Keratinocyte (primary cell): Measurements from ENCODE around the gene HP. TPM values are rescaled to one million over a fixed set of nuclear protein-coding genes. Genes with fewer than 3 reads are reported as not detected.

ENCODE experiments used
- DNase-seq: peaks from one replicate; pipeline ENCODE4 v3.0.0-alpha.2; 2011; ENCODE audit warnings: low read depth, missing footprints, low spot score
- FAIRE-seq: peaks from 2 replicates; lab custom pipeline; 2011; peaks lifted over from hg19 to GRCh38; lab: Jason Lieb, UNC
- H2AFZ ChIP-seq: 2 replicates; pipeline ENCODE4 v1.6.0; 2012; ENCODE audit warnings: low read length, control low read depth, inconsistent platforms; ENCODE audit not compliant: control insufficient read depth
- H3K27ac ChIP-seq: 2 replicates; pipeline ENCODE4 v1.5.1; 2011; ENCODE audit warnings: low read length; ENCODE audit not compliant: control insufficient read depth, insufficient read depth
- H3K27me3 ChIP-seq: 3 replicates; pipeline ENCODE4 v1.6.0; 2011; ENCODE audit warnings: low read length; ENCODE audit not compliant: control insufficient read depth, insufficient read depth; ENCODE audit errors: extremely low read depth
- H3K36me3 ChIP-seq, 2 experiments: 2 replicates in 1 of 2; 3 replicates in 1 of 2; pipeline ENCODE4 v1.5.1; 2011; ENCODE audit warnings: low read length in 2 of 2, mild to moderate bottlenecking in 1 of 2; ENCODE audit not compliant: control insufficient read depth in 2 of 2, insufficient read depth in 2 of 2; ENCODE audit errors: extremely low read depth in 1 of 2
- H3K4me1 ChIP-seq: 3 replicates; pipeline ENCODE4 v1.5.1; 2011; ENCODE audit warnings: low read length; ENCODE audit not compliant: control insufficient read depth, insufficient read depth; ENCODE audit errors: extremely low read depth
- H3K4me2 ChIP-seq: 3 replicates; pipeline ENCODE4 v1.6.0; 2011; ENCODE audit warnings: low read depth, low read length; ENCODE audit not compliant: control insufficient read depth, insufficient read depth; ENCODE audit errors: extremely low read depth
- H3K4me3 ChIP-seq, 3 experiments: fragments of 200-600 bp in 1 of 3; sonication (generic) in 1 of 3; 2 replicates in 2 of 3; 3 replicates in 1 of 3; pipeline ENCODE4 v1.5.1; 2011 to 2016; ENCODE audit warnings: low read length in 3 of 3, mild to moderate bottlenecking in 3 of 3, control low read depth in 2 of 3, inconsistent platforms in 1 of 3, low read depth in 1 of 3, mixed read lengths in 1 of 3, mixed run types in 1 of 3, moderate library complexity in 1 of 3; ENCODE audit not compliant: control insufficient read depth in 2 of 3, insufficient read depth in 2 of 3; ENCODE audit errors: extremely low read depth in 1 of 3
- H3K79me2 ChIP-seq: 2 replicates; pipeline ENCODE4 v1.6.0; 2012; ENCODE audit warnings: low read length; ENCODE audit not compliant: control insufficient read depth, insufficient read depth
- H3K9ac ChIP-seq: 3 replicates; pipeline ENCODE4 v1.6.0; 2011; ENCODE audit warnings: low read length; ENCODE audit not compliant: control insufficient read depth, insufficient read depth; ENCODE audit errors: extremely low read depth
- H3K9me1 ChIP-seq: 3 replicates; pipeline ENCODE4 v1.6.0; 2011; ENCODE audit warnings: low read length; ENCODE audit not compliant: control insufficient read depth, insufficient read depth; ENCODE audit errors: extremely low read depth
- H3K9me3 ChIP-seq: 2 replicates; pipeline ENCODE4 v1.5.1; 2012; ENCODE audit warnings: low read depth, low read length; ENCODE audit not compliant: control insufficient read depth
- H4K20me1 ChIP-seq: 3 replicates; pipeline ENCODE4 v1.6.0; 2011; ENCODE audit warnings: low read length; ENCODE audit not compliant: control insufficient read depth, insufficient read depth; ENCODE audit errors: extremely low read depth
- CTCF ChIP-seq, 3 experiments: IDR thresholded peaks in 1 of 3; conservative IDR thresholded peaks in 1 of 3; optimal IDR thresholded peaks in 1 of 3; 2 replicates in 2 of 3; 3 replicates in 1 of 3; pipeline versions ENCODE3 to v1.5.1; 2011; ENCODE audit warnings: low read length in 3 of 3, mild to moderate bottlenecking in 3 of 3, moderate library complexity in 2 of 3, control low read depth in 1 of 3, inconsistent platforms in 1 of 3; ENCODE audit not compliant: insufficient read depth in 2 of 3; ENCODE audit errors: extremely low read depth in 1 of 3
- EZH2 ChIP-seq: IDR thresholded peaks from one replicate; pipeline ENCODE4 v1.6.1; 2012; ENCODE audit warnings: inconsistent platforms, mild to moderate bottlenecking, low read length, moderate library complexity
- dilution Hi-C: fragments of 300-500 bp; cut with MboI; formaldehyde crosslinking; loops from one replicate; pipeline ENCODE4 v1.7.0; 2020; ENCODE audit warnings: low sequenced_read_pairs; ENCODE audit not compliant: extremely low pct_ligation_motif_present
- polyA plus RNA-seq, 5 experiments: library from polyadenylated mRNA; depleted of rRNA in 3 of 5; stranded (reverse) in 3 of 5; stranded (forward) in 1 of 5; unstranded in 1 of 5; fragments of >200 nt; gene quantifications; 1 replicate in 1 of 5; 2 replicates in 3 of 5; 3 replicates in 1 of 5; pipeline versions ENCODE4 v1.2.1 to v1.2.3, GENCODE V29; 2011 to 2012; ENCODE audit warnings: missing spikeins in 2 of 5, low read depth in 1 of 5, low replicate concordance in 1 of 5

Gene HP
- polyA plus RNA-seq, 1 donor (not counting 4 experiments of a cell fraction or from before 2014, with no cell fraction given): 0.43 TPM

- Histone ChIP-seq H3K27me3 (no peaks in the 10 kb centered on the region), H3K4me2 (no peak overlapping the region), H3K9me1 (no peaks in the 10 kb centered on the region), H4K20me1 (no peaks in the 10 kb centered on the region), H3K4me1 (no peaks in the 10 kb centered on the region), H3K4me3 (no peak overlapping the region), H3K27ac (no peak overlapping the region), H3K9ac (no peak overlapping the region), H3K9me3 (no peaks in the 10 kb centered on the region), H3K36me3 (peaks cover 49 to 59% of the 10 kb centered on the region in 2 experiments), H2AFZ (no peak overlapping the region), H3K79me2 (no peaks in the 10 kb centered on the region)
- dilution Hi-C loops: no loop called here
- TF ChIP-seq CTCF (optimal IDR thresholded peaks at IDR 0.05 in 1 of 3, IDR thresholded peaks at IDR 0.05 in 1 of 3, conservative IDR thresholded peaks at IDR 0.05 in 1 of 3; ENCODE audit: extremely low read depth in 1 of 3, insufficient read depth in 2 of 3, low read length in 3 of 3): no peak
- no peak for TF ChIP-seq EZH2
- FAIRE-seq (no peak), DNase-seq (no peak)
Measured at GRCh38 chr16:72109300-72109699, 55.0 kb downstream of the HP start.

- H3K36me3 ChIP-seq: peaks cover 43 to 59% of the 10 kb centered on the region in 2 experiments
Measured at GRCh38 chr16:72109966-72110530, 55.7 kb downstream of the HP start.

More at GRCh38 chr16:72109966-72110530, 55.7 kb downstream of the HP start:
- Histone ChIP-seq H3K9me1 (no peaks in the 10 kb centered on the region), H3K4me1 (no peaks in the 10 kb centered on the region), H3K27me3 (no peaks in the 10 kb centered on the region), H3K9ac (no peak overlapping the region), H3K9me3 (no peaks in the 10 kb centered on the region), H3K27ac (no peak overlapping the region), H3K79me2 (no peaks in the 10 kb centered on the region), H3K4me2 (no peak overlapping the region), H4K20me1 (no peaks in the 10 kb centered on the region), H2AFZ (no peak overlapping the region), H3K4me3 (no peak overlapping the region)
- FAIRE-seq: no peak
- TF ChIP-seq CTCF (optimal IDR thresholded peaks at IDR 0.05 in 1 of 3, IDR thresholded peaks at IDR 0.05 in 1 of 3, conservative IDR thresholded peaks at IDR 0.05 in 1 of 3; ENCODE audit: extremely low read depth in 1 of 3, insufficient read depth in 2 of 3, low read length in 3 of 3) (no peak), EZH2 (no peak)
- no peak for DNase-seq
- dilution Hi-C loops: no loop called here

Other genes with a start within 250 kb of the HP start
- 61.7 to 82.5 TPM (median 62.5 TPM) in 3 replicates for gene AP1G1, start 245.7 kb upstream of the HP start, polyA plus RNA-seq
- 10.8 to 16.0 TPM (median 12.8 TPM) in 3 replicates for gene ATXN1L, start 208.5 kb upstream of the HP start, polyA plus RNA-seq
- 2.9 to 4.2 TPM (median 3.1 TPM) in 3 replicates for gene ZNF821, start 170.3 kb upstream of the HP start, polyA plus RNA-seq
- gene IST1, start 159.0 kb upstream of the HP start, polyA plus RNA-seq: 179 to 188 TPM (median 187 TPM) in 3 replicates
- not detected in 3 replicates for gene PKD1L3, start 54.1 kb upstream of the HP start, polyA plus RNA-seq
- gene DHODH, start 45.8 kb upstream of the HP start, polyA plus RNA-seq: 4.2 to 5.4 TPM (median 5.0 TPM) in 3 replicates
- gene HPR, start 8.7 kb downstream of the HP start, polyA plus RNA-seq: not detected in 3 replicates
- gene TXNL4B, start 39.1 kb downstream of the HP start, polyA plus RNA-seq: 7.9 to 12.4 TPM (median 9.3 TPM) in 3 replicates
- gene DHX38, start 39.3 kb downstream of the HP start, polyA plus RNA-seq: 23.9 to 34.4 TPM (median 25.9 TPM) in 3 replicates
- 0.27 to 0.92 TPM (median 0.30 TPM) in 3 replicates for gene PMFBP1, start 117.7 kb downstream of the HP start, polyA plus RNA-seq